Kidney epithelial cell (primary cell): ENCODE measurements around the gene LAG3. TPM values are rescaled to one million over a fixed set of nuclear protein-coding genes. Genes with fewer than 3 reads are reported as not detected.

ENCODE experiments used
- DNase-seq: peaks from one replicate; pipeline ENCODE4 v3.0.0-alpha.2; 2010; ENCODE audit warnings: low read depth
- H3K27me3 ChIP-seq: 2 replicates; pipeline ENCODE4 v1.6.0; 2011; ENCODE audit warnings: low read length; ENCODE audit not compliant: control insufficient read depth, insufficient read depth
- H3K36me3 ChIP-seq: 2 replicates; pipeline ENCODE4 v1.5.1; 2011; ENCODE audit warnings: low read length; ENCODE audit not compliant: control insufficient read depth, insufficient read depth
- H3K4me3 ChIP-seq: 2 replicates; pipeline ENCODE4 v1.5.1; 2011; ENCODE audit warnings: low read depth, mild to moderate bottlenecking, control low read depth, low read length
- CTCF ChIP-seq: IDR thresholded peaks from 2 replicates; pipeline ENCODE4 v1.5.1; 2011; ENCODE audit warnings: mild to moderate bottlenecking, moderate library complexity, low read length, control low read depth, inconsistent platforms; ENCODE audit not compliant: insufficient read depth, poor library complexity, severe bottlenecking
- total RNA-seq: library from RNA; depleted of rRNA; stranded (reverse); fragments of >200 nt; gene quantifications from 2 replicates; pipeline ENCODE4 v1.2.3, GENCODE V29; 2015

The LAG3 gene
- total RNA-seq, 1 donor from 2014 or later = not detected

- Histone ChIP-seq H3K36me3 (no peaks in the 10 kb centered on the region), H3K27me3 (peaks cover 5% of the 10 kb centered on the region), H3K4me3 (no peak overlapping the region)
- TF ChIP-seq CTCF = no peak
- no peak for DNase-seq
Observed at GRCh38 chr12:6780573-6780972, 8.3 kb downstream of the LAG3 start.

GRCh38 chr12:6782119-6782518, 9.8 kb downstream of the LAG3 start:
- no peak for TF ChIP-seq CTCF
- Histone ChIP-seq H3K4me3 (no peak overlapping the region), H3K27me3 (peaks cover 5% of the 10 kb centered on the region), H3K36me3 (no peaks in the 10 kb centered on the region)
- no peak for DNase-seq

GRCh38 chr12:6782850-6783566, 10.7 kb downstream of the LAG3 start:
- DNase-seq = no peak
- Histone ChIP-seq H3K27me3 (peaks cover 3% of the 10 kb centered on the region), H3K36me3 (no peaks in the 10 kb centered on the region), H3K4me3 (no peak overlapping the region)
- no peak for TF ChIP-seq CTCF

- TF ChIP-seq CTCF = no peak
- H3K4me3 ChIP-seq = no peak overlapping the region
- no peaks in the 10 kb centered on the region for H3K36me3 ChIP-seq
- no peak for DNase-seq
- H3K27me3 ChIP-seq = no peaks in the 10 kb centered on the region
Observed at GRCh38 chr12:6783828-6784227, 11.5 kb downstream of the LAG3 start.

GRCh38 chr12:6784296-6784695, 12.0 kb downstream of the LAG3 start:
- no peak for DNase-seq
- no peaks in the 10 kb centered on the region for H3K36me3 ChIP-seq
- no peak overlapping the region for H3K4me3 ChIP-seq
- no peak for TF ChIP-seq CTCF
- no peaks in the 10 kb centered on the region for H3K27me3 ChIP-seq

GRCh38 chr12:6784761-6785160, 12.4 kb downstream of the LAG3 start:
- no peaks in the 10 kb centered on the region for H3K27me3 ChIP-seq
- no peak overlapping the region for H3K4me3 ChIP-seq
- TF ChIP-seq CTCF = no peak
- no peaks in the 10 kb centered on the region for H3K36me3 ChIP-seq
- DNase-seq = no peak
